DMS114 treated with DMSO at 0.1 percent for 48 hours (cell line): ENCODE results near the gene UNC5A.

Experiments used
- DNase-seq: peaks from one replicate; lab custom pipeline; 2025; ENCODE audit not compliant: unreplicated experiment; lab: John Stamatoyannopoulos, UW

UNC5A gene

GRCh38 chr5:176844706-176845391 lies 34.5 kb downstream of the UNC5A start:
- DNase-seq: no peak

GRCh38 chr5:176845392-176845713 lies 35.0 kb downstream of the UNC5A start:
- DNase-seq: no peak

GRCh38 chr5:176846335-176847140 lies 36.2 kb downstream of the UNC5A start:
- no peak for DNase-seq

- DNase-seq: no peak
Measured at GRCh38 chr5:176847148-176847547, 36.8 kb downstream of the UNC5A start.

DNA sequence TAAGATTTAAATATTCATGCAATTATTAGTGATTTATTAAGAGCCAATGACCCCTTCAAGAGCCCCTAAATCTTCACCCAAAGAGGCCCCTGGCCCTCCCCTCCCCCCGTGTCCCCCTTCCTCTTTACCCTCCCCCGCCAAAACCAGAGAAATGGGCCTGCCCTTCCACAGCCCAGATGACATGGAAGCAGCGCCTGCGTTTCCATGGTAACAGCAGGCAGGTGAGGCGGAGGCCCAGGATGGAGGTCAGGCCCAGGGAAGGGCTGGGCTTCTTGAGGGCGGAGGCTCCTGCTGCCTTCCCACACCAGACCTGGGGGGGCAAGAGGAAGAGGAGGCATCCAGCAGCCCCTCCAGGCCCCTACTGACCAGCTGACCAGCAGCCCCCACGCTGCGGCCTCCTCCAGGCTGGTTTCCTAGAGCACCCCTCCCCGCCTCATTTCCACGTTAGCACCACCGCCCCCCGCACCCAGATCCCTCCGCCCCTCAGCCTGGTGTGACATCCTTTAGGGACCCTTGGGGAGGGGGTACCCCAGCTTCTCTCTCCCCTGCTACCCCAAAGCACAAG lies 37.4 kb downstream of the UNC5A start:
- DNase-seq: no peak

DNA sequence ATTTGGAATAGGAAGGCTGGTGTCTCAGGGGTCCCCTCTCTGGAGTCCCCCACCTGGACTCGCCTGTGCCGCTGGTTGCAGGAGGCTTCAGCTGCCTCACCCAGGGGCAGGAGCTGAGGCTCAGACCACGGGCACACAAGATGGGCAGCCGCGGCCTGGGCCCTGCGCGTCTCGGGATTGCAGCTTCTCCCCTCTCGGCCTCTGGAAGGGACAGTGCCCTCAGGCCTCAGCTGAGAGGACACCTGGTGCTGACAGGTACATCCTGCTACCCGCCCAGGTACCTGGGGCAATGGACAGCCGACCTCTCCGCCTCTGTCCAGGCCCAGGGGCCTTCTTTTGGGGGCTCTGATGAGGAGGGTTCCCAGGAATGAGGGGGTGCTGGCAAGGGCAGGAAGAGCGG lies 38.3 kb downstream of the UNC5A start:
- no peak for DNase-seq

GRCh38 chr5:176849611-176850227 lies 39.4 kb downstream of the UNC5A start:
- no peak for DNase-seq

- DNase-seq: no peak
Measured at GRCh38 chr5:176850371-176851245, 40.2 kb downstream of the UNC5A start.

- DNase-seq: no peak
Measured at GRCh38 chr5:176851380-176851779, 41.0 kb downstream of the UNC5A start.

DNA sequence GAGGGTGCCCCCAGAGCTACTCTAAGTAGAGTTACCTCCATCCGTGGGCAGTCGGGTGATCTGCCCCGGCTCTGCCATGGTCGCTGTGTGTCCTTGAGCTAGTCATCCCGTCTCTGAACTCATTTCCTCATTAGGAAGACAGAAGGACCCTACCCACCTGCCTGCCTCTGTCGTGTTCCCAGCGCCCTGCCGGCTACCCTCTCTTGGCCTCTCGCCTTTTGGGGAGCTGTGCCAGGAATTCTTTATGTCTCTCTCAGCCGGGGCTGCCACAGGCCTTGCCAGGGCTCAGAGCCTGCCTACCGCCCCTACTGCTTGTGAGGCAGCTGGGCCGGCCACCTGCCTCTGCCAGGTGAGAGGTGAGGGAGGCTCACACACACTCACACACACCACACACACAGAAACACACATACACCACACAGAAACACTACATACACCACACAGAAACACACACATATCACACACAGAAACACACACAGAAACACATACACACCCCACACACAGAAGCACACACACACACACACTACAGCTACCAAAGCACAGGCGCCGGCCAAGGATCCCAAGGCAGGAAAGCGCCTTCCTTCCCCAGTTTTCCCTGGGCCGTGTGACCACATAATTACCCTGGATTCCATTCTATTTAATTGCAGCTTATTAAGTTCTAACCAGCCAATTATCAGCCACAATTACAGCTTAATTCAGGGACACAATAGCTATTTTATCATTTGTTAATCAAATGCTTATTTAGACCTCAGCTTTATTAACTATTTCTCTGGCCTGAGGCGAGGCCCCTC lies 41.7 kb downstream of the UNC5A start:
- DNase-seq: no peak

DNA sequence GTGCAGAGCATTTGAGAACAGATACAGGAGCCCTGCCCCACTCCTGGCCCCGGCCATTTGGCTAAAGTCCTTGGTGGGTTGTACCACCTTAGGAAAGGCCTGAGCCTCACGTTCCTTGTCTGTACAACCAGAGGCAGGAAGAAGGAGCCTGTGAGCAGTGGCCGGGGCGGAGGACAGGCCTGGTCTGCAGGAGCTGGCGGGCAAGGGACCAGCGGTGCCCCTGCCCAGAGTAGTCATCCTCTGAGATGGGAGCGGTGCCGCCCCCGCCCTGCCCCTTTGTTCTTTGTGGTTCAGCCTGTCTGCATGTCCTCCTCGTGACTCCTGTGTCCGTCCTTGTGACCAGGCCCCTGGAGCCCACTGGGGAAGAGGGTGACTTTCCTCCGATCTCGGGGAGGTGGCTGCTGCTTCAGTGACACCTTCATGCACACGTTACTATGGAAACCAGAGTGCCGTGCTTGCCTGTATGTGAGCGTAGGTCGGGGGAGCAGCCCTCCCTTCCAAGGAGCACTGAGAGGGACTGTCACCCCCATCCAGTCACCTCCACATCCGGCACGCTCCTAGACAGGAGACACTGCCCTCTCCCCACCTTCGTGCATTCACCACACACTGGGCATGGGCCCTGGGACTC lies 42.9 kb downstream of the UNC5A start:
- DNase-seq: no peak

- DNase-seq: no peak
Measured at GRCh38 chr5:176854164-176854563, 43.8 kb downstream of the UNC5A start.

GRCh38 chr5:176855598-176855997 lies 45.2 kb downstream of the UNC5A start:
- no peak for DNase-seq

- DNase-seq: no peak
Measured at GRCh38 chr5:176856746-176857145, 46.4 kb downstream of the UNC5A start.

GRCh38 chr5:176857216-176857893 lies 47.0 kb downstream of the UNC5A start:
- no peak for DNase-seq

GRCh38 chr5:176857894-176858273 lies 47.5 kb downstream of the UNC5A start:
- no peak for DNase-seq

DNA sequence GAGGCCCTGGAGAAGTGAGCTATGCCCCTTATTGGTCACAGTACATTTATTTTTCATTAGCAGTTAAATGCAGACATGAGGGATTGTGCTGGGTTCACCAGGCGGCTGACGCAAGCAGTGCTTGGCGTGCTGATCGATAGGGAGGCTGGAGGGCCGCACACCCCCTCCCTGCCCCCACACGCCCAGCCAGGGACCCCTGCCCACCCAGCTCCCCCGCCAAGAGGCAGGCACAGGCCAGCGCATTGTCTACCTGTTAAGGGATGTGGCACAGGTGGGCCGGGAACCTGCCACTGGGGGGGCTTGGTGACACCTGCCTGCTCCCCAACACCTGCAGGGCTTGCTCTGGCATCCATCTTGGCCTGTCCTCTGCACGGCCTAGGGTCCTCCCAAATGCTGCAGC lies 49.6 kb downstream of the UNC5A start:
- no peak for DNase-seq

DNA sequence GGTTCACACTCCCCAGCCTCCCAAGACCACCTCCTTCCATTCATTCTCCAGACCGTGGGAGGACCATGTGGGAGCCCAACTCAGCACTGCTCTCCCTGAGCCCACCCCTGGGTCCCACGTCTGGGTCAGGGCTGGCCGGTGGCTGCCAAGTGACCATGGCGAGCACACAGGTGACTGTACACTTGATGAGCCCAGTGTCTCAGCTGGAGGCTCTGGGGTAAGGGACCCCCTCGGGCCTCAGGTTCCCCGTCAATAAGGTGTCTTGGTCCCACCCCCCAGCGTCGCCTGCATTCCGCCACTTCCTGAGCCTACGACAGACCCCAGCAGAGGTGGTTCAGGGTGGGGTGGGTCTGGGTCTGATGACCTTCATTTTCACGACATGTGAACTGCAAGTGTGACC lies 50.0 kb downstream of the UNC5A start:
- no peak for DNase-seq

DNA sequence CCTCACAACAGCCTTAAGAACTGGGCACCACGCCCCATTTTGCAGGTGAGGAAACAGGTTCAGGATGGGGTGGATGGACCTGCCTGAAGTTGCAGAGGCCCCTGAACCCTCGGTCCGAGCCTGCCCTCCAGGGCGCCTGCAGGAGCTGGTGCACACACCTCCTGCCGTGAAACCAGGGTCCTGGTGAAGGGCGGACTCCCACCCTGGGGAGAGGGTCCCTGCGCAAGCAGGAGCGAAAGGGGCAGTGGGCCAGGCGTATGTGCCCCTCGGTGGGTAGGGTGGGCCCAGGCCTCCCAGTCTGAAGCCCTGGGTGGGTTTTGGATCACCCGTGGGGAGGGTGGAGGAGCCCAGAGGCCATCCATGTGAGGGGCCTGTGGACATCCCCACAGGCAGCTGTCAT lies 50.9 kb downstream of the UNC5A start:
- no peak for DNase-seq
